IPS-11a (cell line): ENCODE results near the gene AR.

Source experiments
- H3K4me3 ChIP-seq: one replicate; pipeline ENCODE4 v1.5.1; 2013; ENCODE audit warnings: low read depth, low read length, control low read depth

The AR gene

GRCh38 chrX:67563469-67564448 lies 19.9 kb downstream of the AR start:
- no peak overlapping the region for H3K4me3 ChIP-seq

GRCh38 chrX:67564475-67564874 lies 20.7 kb downstream of the AR start:
- no peak overlapping the region for H3K4me3 ChIP-seq

DNA sequence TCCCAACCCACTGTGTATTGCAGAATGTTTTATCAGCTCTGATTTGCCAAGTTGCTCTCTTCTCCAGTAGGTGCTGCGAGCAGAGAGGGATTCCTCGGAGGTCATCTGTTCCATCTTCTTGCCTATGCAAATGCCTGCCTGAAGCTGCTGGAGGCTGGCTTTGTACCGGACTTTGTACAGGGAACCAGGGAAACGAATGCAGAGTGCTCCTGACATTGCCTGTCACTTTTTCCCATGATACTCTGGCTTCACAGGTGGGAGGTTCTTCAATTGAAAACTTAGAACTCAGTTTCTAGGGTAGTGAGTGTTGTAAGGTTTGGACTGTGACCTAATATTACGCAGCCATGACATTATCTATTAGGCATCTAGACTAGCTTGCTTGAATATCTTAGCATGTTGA lies 24.9 kb downstream of the AR start:
- no peak overlapping the region for H3K4me3 ChIP-seq

DNA sequence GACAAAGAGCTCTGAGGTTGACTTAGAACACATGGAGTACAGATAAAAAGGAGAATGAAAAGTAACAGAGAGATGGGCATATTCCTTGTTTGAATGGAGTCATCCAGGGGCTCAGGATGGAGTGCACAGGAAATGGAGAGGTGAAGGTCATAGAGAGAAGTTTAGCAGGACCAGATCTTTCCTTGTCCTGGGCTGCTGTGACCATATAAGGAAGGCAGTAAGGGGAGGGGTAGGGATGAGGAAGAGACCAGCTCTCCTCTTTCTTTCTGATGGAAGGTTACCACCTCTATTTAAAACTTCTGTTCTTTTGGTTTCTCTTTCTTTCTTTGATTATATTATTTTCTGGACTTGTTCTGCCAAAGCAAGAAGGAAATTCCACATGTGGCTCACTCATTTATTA lies 27.0 kb downstream of the AR start:
- H3K4me3 ChIP-seq, result no peak overlapping the region

- H3K4me3 ChIP-seq, result no peak overlapping the region
These were observed 30.9 kb downstream of the AR start for GRCh38 chrX:67574696-67575095.

- no peak overlapping the region for H3K4me3 ChIP-seq
These were observed 38.6 kb downstream of the AR start for GRCh38 chrX:67582436-67582835.

- no peak overlapping the region for H3K4me3 ChIP-seq
These were observed 39.4 kb downstream of the AR start for GRCh38 chrX:67583171-67583570.

DNA sequence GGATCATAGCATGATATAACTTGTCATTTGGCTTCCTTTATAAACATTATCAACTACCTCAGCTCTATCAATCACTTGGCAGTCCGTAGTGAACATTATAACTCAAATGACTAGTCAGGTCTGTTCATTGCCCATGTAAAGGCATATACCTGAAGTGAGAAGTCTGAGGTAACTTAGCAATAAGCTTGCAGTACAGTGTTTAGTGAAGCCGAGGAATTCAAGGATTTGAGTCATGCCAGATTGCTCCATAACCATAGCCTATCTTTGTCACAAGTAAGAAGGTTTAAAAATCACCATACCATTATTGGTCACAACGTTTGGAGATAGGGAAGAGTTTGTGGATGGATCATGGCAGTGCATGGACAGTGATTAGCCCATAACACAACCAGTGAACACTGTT lies 41.6 kb downstream of the AR start:
- H3K4me3 ChIP-seq, result no peak overlapping the region

DNA sequence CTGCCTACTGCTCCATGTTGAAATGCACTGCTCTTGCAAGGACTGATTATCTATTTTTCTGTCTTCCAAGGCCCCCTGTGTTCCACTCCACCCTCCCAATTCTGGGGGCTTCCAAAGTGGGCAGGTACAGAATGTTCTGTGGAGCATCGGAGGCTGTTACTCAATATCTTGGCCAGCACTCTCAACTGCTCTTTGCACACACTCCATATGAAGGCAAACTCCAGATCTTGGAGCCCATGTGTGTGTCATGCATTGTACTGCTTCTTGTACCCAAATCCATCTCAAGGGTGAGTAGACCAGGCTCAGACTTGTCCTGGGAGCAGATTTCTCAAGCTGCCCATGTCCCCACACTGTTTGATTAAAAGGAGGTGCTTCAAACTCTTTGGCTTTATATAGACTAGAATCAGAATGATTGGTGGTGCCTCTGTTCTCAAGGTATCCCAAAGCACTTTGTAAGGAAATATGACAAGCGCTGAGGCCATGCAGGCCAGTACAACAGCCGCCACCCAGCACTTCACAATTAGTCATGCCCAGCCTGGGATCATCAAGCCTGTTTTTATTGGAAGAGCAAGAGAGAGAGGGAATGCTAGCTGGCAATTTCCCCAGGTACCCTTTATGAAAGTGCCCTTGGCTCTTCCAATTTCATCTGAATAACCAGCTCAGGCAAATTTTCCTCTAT lies 44.3 kb downstream of the AR start:
- H3K4me3 ChIP-seq, result no peak overlapping the region

- H3K4me3 ChIP-seq, result no peak overlapping the region
These were observed 53.3 kb downstream of the AR start for GRCh38 chrX:67596839-67597790.

DNA sequence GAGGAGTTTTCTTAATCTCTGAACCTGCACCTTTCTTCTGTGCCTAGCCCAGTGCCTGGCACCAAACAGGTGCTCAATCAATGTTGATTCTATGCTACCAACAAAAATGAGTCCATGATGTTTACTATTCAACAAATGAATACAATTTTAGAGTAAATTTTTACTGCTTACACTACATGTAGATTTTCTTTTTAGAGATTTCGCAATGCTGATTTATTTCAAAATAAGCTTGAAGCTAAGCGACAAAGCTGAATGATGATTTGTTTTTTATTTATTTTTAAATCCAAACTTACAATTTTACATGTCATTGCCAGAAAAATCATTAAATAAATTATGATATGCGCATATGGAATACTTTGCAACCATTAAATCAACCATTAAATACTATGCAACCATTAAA lies 55.7 kb downstream of the AR start:
- no peak overlapping the region for H3K4me3 ChIP-seq

GRCh38 chrX:67601771-67602170 lies 58.0 kb downstream of the AR start:
- no peak overlapping the region for H3K4me3 ChIP-seq

DNA sequence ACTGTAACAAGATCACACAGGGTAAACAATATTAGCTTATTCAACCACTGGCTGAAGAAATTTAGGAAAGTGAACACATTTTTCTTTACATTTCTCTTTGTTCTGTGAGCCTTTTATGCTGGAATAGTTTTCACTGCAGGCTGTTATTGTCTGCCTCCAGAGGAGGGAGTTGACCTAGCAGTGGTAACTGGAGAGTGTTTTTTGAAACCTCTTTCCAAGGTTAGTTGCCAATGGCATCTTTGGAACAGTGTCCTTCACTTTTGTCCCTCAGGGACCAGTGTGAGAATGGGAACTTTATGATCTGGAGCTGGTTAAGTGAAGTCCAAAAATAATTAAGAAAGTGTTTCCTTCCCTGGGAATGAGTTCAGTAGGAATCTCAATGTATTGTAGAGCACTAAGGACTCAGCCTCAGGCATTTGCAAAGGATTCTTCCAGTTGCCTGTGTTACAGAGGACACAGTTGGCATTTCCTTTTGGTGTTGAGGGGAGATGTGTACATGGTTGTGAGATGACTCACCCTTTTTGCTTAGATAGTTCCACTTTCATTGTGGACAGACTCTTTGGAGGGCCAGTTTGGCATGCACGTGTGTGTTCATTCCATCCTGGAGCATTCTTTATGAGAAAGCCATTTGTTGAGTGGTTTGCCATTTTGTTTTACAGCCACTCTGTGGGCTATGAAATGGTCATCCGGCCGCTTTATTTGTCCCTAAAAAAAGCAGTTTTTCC lies 61.3 kb downstream of the AR start:
- no peak overlapping the region for H3K4me3 ChIP-seq

- H3K4me3 ChIP-seq, result no peak overlapping the region
These were observed 63.6 kb downstream of the AR start for GRCh38 chrX:67607466-67607865.

- no peak overlapping the region for H3K4me3 ChIP-seq
These were observed 66.5 kb downstream of the AR start for GRCh38 chrX:67610282-67610681.

DNA sequence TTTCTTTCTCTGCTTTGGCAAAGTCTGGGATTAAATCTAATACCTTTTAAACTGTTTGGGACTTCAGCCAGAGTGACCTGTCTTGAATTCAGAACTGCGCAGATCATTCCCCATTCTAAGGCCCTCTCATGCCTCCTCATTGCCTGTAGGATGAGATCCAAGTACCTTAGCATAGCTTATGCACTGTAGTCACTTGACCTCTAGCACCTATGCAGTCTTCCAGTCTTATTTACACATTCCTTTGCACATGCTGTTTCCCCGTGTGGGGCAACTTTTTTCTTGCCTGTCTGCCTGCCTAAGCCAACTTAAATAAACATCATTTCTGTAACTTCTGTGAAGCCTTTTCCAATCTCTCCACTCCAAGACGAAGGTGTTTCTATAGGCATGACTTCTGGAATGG lies 68.4 kb downstream of the AR start:
- H3K4me3 ChIP-seq, result no peak overlapping the region

GRCh38 chrX:67613366-67613765 lies 69.5 kb downstream of the AR start:
- no peak overlapping the region for H3K4me3 ChIP-seq

DNA sequence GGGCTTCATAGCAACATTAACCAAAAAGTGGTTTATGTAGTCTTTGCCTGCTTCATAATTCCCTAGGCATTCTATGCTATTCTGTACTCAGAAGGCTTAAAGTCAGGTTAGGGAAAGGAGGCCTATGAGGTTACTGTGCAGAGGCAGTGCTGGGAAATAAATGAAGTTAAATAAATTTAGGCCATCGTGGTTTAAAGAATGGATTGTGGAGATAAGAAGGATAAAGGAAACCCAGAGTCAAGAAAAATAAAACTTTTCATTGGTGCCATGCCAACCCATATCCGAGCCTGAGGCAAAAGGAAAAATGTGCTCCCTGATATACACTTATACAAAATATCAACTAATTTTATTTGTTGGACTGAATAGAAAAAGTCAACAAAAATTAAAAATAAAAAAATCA lies 70.2 kb downstream of the AR start:
- no peak overlapping the region for H3K4me3 ChIP-seq

GRCh38 chrX:67614423-67614822 lies 70.6 kb downstream of the AR start:
- H3K4me3 ChIP-seq, result no peak overlapping the region

DNA sequence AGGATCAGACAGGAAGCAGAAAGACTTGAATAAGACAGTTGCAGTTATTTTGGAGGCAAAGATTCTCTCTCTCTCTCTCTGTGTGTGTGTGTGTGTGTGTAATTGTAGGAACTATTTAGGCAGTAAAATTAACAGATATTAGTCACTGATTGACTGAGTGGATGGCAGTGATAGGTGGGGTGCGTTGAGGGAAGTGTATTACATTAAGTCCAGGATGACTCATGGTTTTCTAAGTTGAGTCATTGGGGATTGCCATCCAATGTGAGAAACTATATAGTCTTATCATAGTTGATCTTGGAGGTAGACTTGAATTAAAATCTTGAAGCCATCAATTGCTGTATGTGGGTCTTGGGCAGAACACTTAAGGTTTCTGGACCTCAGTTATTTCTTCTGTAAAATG lies 75.4 kb downstream of the AR start:
- no peak overlapping the region for H3K4me3 ChIP-seq
